ENCODE data around the gene GGPS1. TPM values are rescaled to one million over a fixed set of nuclear protein-coding genes. Genes with fewer than 3 reads are reported as not detected.

The GGPS1 gene
- total and polyA plus RNA-seq, 2 donors (not counting 1 experiment from before 2014, with no cell fraction given), result 13.4 to 46.8 TPM

DNA sequence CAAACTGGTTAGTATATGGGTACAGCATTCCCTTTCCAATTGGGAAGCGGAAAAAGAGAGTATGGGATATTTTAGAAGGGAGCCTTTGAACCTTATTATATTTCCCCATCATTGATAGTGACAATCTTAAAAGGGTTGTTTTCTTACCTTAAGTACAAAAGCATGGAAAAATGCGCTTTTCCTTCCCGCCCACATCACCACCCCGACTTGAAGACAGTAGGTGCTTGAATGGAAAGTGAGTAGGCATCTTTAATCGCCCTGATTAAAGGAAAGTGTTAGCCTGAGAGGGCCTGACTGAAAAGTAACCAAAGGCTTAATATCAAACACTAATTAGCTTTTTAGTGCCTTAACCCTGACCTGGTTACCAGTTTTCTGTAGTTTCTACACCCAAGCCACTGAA, 15.4 kb downstream of the GGPS1 start:
- H3K27me3 ChIP-seq (replicated peaks in 1 of 4; ENCODE audit: control extremely low read depth in 1 of 4, control insufficient read depth in 3 of 4, insufficient read depth in 4 of 4, low read length in 3 of 4), result no peaks in the 10 kb centered on the region
- peaks cover 14% of the 10 kb centered on the region for H3K79me2 ChIP-seq (ENCODE audit: control insufficient read depth, insufficient read depth, low read length)
- POLR2A ChIA-PET, result no interaction called here
- H3K4me1 ChIP-seq (ENCODE audit: control insufficient read depth in 2 of 2, insufficient read depth in 2 of 2, low read length in 2 of 2), result no peaks in the 10 kb centered on the region
- TF ChIP-seq EZH2 (IDR thresholded peaks at IDR 0.05; ENCODE audit: borderline replicate concordance, insufficient read depth, low read depth, low read length, poor library complexity, severe bottlenecking), result no peak
- TF ChIP-seq, protein P1, sequence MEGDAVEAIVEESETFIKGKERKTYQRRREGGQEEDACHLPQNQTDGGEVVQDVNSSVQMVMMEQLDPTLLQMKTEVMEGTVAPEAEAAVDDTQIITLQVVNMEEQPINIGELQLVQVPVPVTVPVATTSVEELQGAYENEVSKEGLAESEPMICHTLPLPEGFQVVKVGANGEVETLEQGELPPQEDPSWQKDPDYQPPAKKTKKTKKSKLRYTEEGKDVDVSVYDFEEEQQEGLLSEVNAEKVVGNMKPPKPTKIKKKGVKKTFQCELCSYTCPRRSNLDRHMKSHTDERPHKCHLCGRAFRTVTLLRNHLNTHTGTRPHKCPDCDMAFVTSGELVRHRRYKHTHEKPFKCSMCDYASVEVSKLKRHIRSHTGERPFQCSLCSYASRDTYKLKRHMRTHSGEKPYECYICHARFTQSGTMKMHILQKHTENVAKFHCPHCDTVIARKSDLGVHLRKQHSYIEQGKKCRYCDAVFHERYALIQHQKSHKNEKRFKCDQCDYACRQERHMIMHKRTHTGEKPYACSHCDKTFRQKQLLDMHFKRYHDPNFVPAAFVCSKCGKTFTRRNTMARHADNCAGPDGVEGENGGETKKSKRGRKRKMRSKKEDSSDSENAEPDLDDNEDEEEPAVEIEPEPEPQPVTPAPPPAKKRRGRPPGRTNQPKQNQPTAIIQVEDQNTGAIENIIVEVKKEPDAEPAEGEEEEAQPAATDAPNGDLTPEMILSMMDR (IDR thresholded peaks at IDR 0.05), result no peak
- no CpG with 5 or more reads among the region's 5 CpGs for WGBS (ENCODE audit: insufficient coverage)
- H3K36me3 ChIP-seq (replicated peaks in 1 of 2; ENCODE audit: control extremely low read depth in 1 of 2, control insufficient read depth in 1 of 2, extremely low read depth in 1 of 2, insufficient read depth in 2 of 2, low read length in 1 of 2), result peaks cover 7 to 21% of the 10 kb centered on the region in 2 experiments
- Mint-ChIP-seq H3K27me3 (no peaks in the 10 kb centered on the region), H3K27ac (no peak overlapping the region), H3K4me1 (no peaks in the 10 kb centered on the region), H3K9me3 (ENCODE audit: insufficient read depth) (no peaks in the 10 kb centered on the region), H3K4me3 (no peak overlapping the region)
- no peak overlapping the region for H3K9ac ChIP-seq (ENCODE audit: low read length)
- no peak overlapping the region for H3K4me2 ChIP-seq (replicated peaks; ENCODE audit: low read depth, low read length, poor library complexity, severe bottlenecking)
- H2AFZ ChIP-seq (ENCODE audit: insufficient read depth, low read depth, low read length, poor library complexity, severe bottlenecking), result no peak overlapping the region
- intact Hi-C loops (cut with micrococcal nuclease), result no loop called here
- H4K20me1 ChIP-seq (ENCODE audit: control insufficient read depth, insufficient read depth, low read length, poor library complexity, severe bottlenecking), result no peaks in the 10 kb centered on the region
- no peak for DNase-seq
- no peak overlapping the region for H3K27ac ChIP-seq (ENCODE audit: low read length in 2 of 2)
- no peak for ATAC-seq (ENCODE audit: low read depth)
- no peak overlapping the region for H3K4me3 ChIP-seq (ENCODE audit: control extremely low read depth in 1 of 5, extremely low read depth in 1 of 5, insufficient read depth in 1 of 5, low read depth in 2 of 5, low read length in 4 of 5)
- H3K9me3 ChIP-seq (ENCODE audit: control extremely low read depth in 1 of 3, control insufficient read depth in 2 of 3, insufficient read depth in 1 of 3, low read length in 2 of 3), result no peaks in the 10 kb centered on the region
- CTCF ChIA-PET, result interaction anchor here (0.6 kb wide), 1 partner anchor 175 kb away, joined by 3 read pairs; no protein-coding TSS in a partner anchor

- Histone ChIP-seq H3K9ac (ENCODE audit: low read length) (no peak overlapping the region), H2AFZ (ENCODE audit: insufficient read depth, low read depth, low read length, poor library complexity, severe bottlenecking) (no peak overlapping the region), H4K20me1 (ENCODE audit: control insufficient read depth, insufficient read depth, low read length, poor library complexity, severe bottlenecking) (no peaks in the 10 kb centered on the region), H3K9me3 (ENCODE audit: control extremely low read depth in 1 of 3, control insufficient read depth in 2 of 3, insufficient read depth in 1 of 3, low read length in 2 of 3) (no peaks in the 10 kb centered on the region), H3K27ac (ENCODE audit: low read length in 2 of 2) (no peak overlapping the region), H3K36me3 (replicated peaks in 1 of 2; ENCODE audit: control extremely low read depth in 1 of 2, control insufficient read depth in 1 of 2, extremely low read depth in 1 of 2, insufficient read depth in 2 of 2, low read length in 1 of 2) (no peaks in the 10 kb centered on the region), H3K4me2 (replicated peaks; ENCODE audit: low read depth, low read length, poor library complexity, severe bottlenecking) (no peak overlapping the region), H3K4me1 (ENCODE audit: control insufficient read depth in 2 of 2, insufficient read depth in 2 of 2, low read length in 2 of 2) (no peaks in the 10 kb centered on the region), H3K27me3 (replicated peaks in 1 of 4; ENCODE audit: control extremely low read depth in 1 of 4, control insufficient read depth in 3 of 4, insufficient read depth in 4 of 4, low read length in 3 of 4) (no peaks in the 10 kb centered on the region), H3K4me3 (ENCODE audit: control extremely low read depth in 1 of 5, extremely low read depth in 1 of 5, insufficient read depth in 1 of 5, low read depth in 2 of 5, low read length in 4 of 5) (no peak overlapping the region), H3K79me2 (ENCODE audit: control insufficient read depth, insufficient read depth, low read length) (no peaks in the 10 kb centered on the region)
- TF ChIP-seq, protein P1 (IDR thresholded peaks at IDR 0.05), result no peak
- no peak for TF ChIP-seq EZH2 (IDR thresholded peaks at IDR 0.05; ENCODE audit: borderline replicate concordance, insufficient read depth, low read depth, low read length, poor library complexity, severe bottlenecking)
- no peak overlapping the region for H3K27ac Mint-ChIP-seq
- no peaks in the 10 kb centered on the region for H3K27me3 Mint-ChIP-seq
- H3K9me3 Mint-ChIP-seq (ENCODE audit: insufficient read depth), result no peaks in the 10 kb centered on the region
- no peak for DNase-seq
- ATAC-seq (ENCODE audit: low read depth), result no peak
- 100% methylated on average over 3 of the region's 3 CpGs for WGBS (ENCODE audit: insufficient coverage)
- H3K4me1 Mint-ChIP-seq, result no peaks in the 10 kb centered on the region
- intact Hi-C loops (cut with micrococcal nuclease), result no loop called here
- POLR2A ChIA-PET, result no interaction called here
- H3K4me3 Mint-ChIP-seq, result no peak overlapping the region
- CTCF ChIA-PET, result no interaction called here
Measured at GRCh38 chr1:235351441-235351840, 23.1 kb downstream of the GGPS1 start.

Measured in B cell (primary cell).